GM19324 (cell line): Measurements from ENCODE around the gene NTM.
"Not testable (repeated sequence)": the region's sequence is repeated elsewhere in the genome, so short reads cannot be mapped to it uniquely, and the experiment has no call there.

ENCODE experiments used
- ATAC-seq: cut with Tn5 transposase; IDR thresholded peaks from one replicate; pipeline ENCODE4 v1.9.1; 2021; ENCODE audit warnings: mild to moderate bottlenecking, moderate library complexity; ENCODE audit not compliant: unreplicated experiment, low FRiP score

The NTM gene

GRCh38 chr11:132043714-132044113 is 673.3 kb downstream of the NTM start:
- ATAC-seq = no peak

DNA sequence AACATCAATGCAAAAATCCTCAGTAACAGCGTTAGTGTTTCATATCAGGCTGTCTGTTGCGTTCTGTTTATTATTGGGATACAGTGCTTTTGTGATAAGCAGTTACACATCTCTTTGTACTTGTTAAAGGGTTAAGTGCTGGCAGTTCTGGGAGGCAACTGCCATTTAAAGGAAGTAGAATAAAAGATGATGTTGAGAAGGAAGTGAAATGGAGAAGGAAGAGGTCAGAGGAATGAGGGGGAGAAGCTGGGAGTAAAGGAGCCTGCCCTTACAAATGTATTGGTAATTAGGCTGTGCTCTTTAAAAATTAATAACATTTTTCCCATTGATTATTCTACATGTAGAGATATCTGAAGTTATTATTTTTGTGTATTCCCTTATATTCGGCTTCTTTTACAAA is 674.7 kb downstream of the NTM start:
- ATAC-seq = no peak

DNA sequence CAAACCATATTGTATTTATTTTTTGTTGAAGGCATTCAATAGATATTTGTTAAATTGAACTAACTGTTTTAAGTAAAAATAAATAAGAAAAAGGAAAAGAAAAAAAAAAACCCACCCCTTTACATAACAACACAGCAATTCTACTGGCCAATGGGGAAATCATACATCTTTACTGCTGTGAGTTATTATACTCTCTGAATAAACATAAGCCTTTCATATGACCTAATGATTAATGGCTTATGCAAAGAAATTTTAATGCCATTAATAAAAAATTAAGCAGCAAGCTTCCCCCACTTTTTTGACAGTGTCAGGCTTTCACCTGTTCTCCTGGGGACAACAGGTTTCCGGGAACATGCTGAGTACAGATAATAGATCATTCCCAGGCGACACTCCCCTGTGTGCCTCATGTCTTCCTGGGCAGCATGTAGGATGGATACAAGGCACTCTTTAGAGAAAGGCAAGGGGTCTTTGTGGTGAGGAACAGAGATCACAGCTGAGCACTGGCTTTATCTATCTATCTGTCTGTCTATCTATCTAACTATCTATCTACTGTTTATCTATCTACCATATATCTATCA is 676.0 kb downstream of the NTM start:
- no peak for ATAC-seq

DNA sequence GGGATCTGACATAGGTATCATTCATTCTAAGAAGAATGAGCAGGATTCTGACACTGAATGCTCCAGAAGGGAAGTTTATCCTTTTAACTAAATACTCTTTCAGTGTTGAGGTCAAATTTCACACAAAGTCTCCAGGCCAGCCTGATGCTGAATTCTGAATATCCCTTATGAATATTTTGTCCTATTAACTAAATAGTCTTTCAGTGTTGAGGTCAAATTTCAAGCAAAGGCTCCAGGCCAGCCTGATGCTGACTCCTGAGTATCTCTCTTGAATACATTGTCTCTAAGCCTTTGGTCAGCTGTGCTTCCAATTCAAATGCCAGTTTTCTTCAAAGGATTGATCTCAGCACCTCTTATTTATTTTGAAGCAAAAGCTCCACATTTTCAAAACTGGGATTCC is 676.8 kb downstream of the NTM start:
- ATAC-seq = no peak

DNA sequence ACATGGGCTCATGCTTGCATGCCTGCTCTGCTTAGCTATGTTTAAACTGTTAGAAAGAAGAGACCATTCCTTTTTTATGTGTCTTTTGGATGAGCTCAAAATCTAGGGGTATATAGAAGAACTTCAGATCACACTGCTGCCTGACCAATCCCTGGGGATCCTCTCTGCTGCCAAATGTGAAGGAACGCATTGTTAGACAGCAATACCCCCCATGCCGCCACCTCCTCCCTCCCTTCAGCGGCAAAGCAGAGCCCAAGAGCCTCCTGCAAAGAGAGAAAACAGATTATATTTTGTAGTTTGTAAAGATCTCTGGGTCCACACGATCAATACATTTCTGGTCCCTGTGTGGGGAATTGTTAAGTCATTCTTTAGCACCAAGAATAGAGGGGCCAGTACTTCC is 677.6 kb downstream of the NTM start:
- ATAC-seq = no peak

GRCh38 chr11:132049205-132049604 is 678.8 kb downstream of the NTM start:
- ATAC-seq = no peak

- ATAC-seq = no peak
Measured at GRCh38 chr11:132050049-132050448, 679.6 kb downstream of the NTM start.

DNA sequence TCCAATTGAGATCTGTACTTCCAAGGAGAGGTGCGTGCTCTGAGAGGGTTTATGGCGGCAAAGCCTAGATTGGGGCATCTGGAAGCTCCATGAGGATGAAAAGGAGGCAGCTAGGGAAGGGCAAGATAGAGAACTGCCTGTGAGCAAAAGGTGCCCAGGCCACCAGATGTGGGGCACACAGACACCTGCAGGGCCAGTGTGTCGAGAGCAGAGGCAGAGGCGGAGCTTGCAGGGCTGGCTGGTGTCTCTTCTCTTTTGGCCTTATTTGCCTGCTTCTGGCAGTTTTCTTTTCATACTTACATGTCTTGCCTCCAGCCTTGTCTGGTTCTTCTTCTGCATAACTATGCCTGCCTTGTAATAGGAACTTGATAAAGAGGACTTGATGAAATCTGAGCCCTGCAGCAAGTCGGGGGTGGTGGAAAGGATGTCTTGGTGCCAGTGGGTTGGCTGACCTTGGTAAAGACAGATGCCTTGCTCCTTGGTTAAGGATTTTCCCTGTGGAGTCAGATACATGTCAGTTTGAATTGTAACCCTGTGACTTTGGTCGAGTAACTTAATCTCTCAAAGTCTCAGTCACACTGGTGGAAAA is 680.3 kb downstream of the NTM start:
- no peak for ATAC-seq

GRCh38 chr11:132051704-132052103 is 681.3 kb downstream of the NTM start:
- no peak for ATAC-seq

DNA sequence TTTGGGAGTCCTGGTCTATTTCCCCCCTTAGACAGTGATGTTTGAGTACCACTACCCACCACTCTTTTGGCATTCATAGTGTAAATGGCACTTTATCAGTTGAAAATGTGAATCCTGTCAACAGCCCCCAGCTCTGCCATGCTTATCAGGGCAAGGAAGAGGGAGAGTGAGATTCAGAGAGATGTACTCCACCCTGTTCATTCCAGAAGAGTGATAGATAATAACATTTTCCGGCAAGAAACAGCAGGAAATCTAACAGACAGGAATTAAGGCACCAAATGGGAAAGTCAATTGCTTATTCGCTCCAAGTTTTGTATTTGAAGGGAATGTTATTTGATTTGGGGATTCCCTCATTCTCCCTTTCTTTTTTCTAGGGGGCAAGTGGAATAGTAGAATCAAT is 681.9 kb downstream of the NTM start:
- ATAC-seq = no peak

GRCh38 chr11:132052904-132053303 is 682.5 kb downstream of the NTM start:
- no peak for ATAC-seq

GRCh38 chr11:132054822-132055221 is 684.4 kb downstream of the NTM start:
- ATAC-seq = no peak

GRCh38 chr11:132055296-132055695 is 684.9 kb downstream of the NTM start:
- no peak for ATAC-seq

DNA sequence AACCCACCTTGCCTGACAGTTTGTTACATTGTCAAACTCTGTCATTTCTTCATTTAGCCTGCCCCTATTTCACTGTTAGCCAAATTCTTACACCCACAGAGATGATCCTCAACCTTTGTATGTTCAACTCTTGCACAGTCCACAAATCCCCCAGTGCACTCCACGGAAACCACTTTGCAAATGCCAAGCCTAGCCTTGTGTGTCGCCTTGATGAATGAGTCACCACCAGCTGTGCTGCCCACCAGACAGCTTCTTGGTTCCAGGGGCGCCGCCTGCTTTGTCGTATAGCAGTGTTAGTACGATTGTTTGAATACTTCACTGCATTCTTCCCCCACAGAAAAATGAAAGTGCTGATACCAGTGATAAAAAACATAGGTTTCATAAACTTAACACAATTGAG is 686.3 kb downstream of the NTM start:
- no peak for ATAC-seq

GRCh38 chr11:132057266-132057665 is 686.9 kb downstream of the NTM start:
- ATAC-seq = no peak

DNA sequence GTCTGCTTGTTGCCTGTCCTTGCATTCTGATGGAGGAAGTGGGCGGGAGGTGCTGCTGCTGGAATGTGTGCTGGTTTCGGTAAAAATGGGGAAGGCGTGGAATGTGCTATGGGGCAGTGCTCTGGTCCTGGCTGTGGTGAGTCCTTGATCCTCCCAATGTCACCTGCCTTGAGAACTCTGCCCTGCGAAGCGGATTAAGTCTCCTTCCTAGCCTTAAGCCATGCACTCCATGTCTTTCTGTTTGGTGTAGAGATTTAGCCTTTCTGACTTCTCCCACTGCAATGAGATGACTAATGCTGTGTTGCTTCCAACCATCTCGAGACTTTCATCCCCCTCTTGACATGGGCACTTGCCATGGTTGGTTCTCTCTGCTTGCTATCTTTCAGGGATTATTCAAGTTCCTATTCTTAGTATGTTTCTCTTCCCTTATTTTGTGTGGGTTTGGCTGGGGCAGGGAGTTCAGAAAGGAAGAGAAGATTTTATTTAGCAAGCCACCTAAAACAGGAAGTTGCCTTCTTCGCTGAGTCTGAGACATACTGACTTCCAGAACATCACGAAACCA is 687.9 kb downstream of the NTM start:
- ATAC-seq = no peak

DNA sequence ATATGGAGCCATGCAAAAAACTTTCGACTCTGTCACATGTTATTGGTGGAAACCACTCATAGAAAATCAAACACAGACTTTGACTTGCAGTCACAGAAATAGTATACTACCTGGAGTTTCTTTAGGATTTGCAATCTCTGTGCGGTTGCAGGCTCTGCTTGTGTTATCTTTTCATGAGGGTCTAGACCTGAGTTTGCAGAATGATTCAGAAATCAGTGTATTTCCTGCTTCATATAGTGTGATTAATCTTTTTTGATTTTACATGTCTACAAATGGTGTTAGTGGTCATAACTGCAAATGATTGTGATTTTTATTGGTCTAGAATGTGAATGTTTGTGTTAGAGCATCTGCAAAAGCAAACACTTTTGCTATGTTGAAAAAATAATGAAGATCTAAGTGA is 690.2 kb downstream of the NTM start:
- no peak for ATAC-seq

GRCh38 chr11:132062031-132062430 is 691.6 kb downstream of the NTM start:
- ATAC-seq = no peak

DNA sequence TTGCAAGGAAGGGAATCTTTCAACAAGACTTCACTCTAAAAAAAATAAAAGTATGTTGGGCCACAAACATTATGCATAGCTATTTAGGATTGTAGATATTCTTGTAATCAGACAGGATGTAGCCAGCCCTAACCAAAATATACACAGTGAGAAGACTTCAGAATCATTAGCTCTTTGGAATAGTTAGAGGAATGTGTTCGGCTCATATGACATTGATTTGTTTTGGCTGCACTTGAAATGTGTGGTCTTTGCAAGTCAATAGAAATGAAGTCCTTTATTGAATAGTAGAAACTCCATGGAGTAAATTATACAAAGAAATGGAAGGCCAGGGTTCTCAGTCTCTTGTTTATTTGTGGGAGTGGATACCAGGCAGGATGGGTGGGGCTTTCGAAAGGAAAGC is 692.1 kb downstream of the NTM start:
- no peak for ATAC-seq

- ATAC-seq = no peak
Measured at GRCh38 chr11:132064987-132065620, 694.7 kb downstream of the NTM start.

DNA sequence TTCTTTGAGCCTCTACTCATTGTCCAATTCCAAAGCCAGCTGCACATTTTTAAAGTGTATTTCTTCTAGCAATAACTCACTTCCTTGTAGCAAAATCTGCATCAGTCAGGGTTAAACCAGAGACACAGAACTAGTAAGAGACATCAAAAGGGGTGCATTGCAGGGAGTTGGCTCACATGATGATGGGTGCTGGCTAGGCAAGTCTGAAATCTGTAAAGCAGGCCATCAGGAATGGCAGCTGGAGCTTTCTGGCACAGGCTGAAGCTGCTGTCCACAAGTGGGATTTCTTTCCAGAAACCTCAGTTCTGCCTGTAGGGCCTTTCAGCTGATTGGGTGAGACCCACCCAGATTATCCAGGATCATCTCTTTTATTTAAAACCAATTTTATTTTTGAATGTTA is 698.1 kb downstream of the NTM start:
- ATAC-seq = no peak

- ATAC-seq = not testable (repeated sequence)
Measured at GRCh38 chr11:132069593-132069992, 699.2 kb downstream of the NTM start.
